ENCODE results near the gene RMC1.

The RMC1 gene

GRCh38 chr18:23528580-23529472 lies 25.5 kb downstream of the RMC1 start:
- in situ Hi-C loops (cut with MboI; ENCODE audit: low sequenced_read_pairs), result loop anchor here (10.0 to 25.0 kb wide), 2 partner anchors 56 to 183 kb away; partner anchors contain the start of gene NPC1

- in situ Hi-C loops (cut with MboI; ENCODE audit: low sequenced_read_pairs), result loop anchor here (10.0 to 25.0 kb wide), 2 partner anchors 55 to 183 kb away; partner anchors contain the start of gene NPC1
These were observed 26.3 kb downstream of the RMC1 start for GRCh38 chr18:23529604-23530003.

- in situ Hi-C loops (cut with MboI; ENCODE audit: low sequenced_read_pairs), result loop anchor here (25.0 kb wide), 1 partner anchor 182 kb away; no protein-coding TSS in a partner anchor
These were observed 26.9 kb downstream of the RMC1 start for GRCh38 chr18:23530195-23530594.

GRCh38 chr18:23531912-23532311 lies 28.6 kb downstream of the RMC1 start:
- in situ Hi-C loops (cut with MboI; ENCODE audit: low sequenced_read_pairs), result loop anchor here (25.0 kb wide), 1 partner anchor 180 kb away; no protein-coding TSS in a partner anchor

- in situ Hi-C loops (cut with MboI; ENCODE audit: low sequenced_read_pairs), result loop anchor here (25.0 kb wide), 1 partner anchor 179 kb away; no protein-coding TSS in a partner anchor
These were observed 29.5 kb downstream of the RMC1 start for GRCh38 chr18:23532848-23533247.

- in situ Hi-C loops (cut with MboI; ENCODE audit: low sequenced_read_pairs), result loop anchor here (25.0 kb wide), 1 partner anchor 178 kb away; no protein-coding TSS in a partner anchor
These were observed 31.0 kb downstream of the RMC1 start for GRCh38 chr18:23534276-23534675.

- in situ Hi-C loops (cut with MboI; ENCODE audit: low sequenced_read_pairs), result loop anchor here (25.0 kb wide), 1 partner anchor 176 kb away; no protein-coding TSS in a partner anchor
These were observed 32.9 kb downstream of the RMC1 start for GRCh38 chr18:23536204-23536603.

- in situ Hi-C loops (cut with MboI; ENCODE audit: low sequenced_read_pairs), result loop anchor here (25.0 kb wide), 1 partner anchor 175 kb away; no protein-coding TSS in a partner anchor
These were observed 34.0 kb downstream of the RMC1 start for GRCh38 chr18:23537274-23537673.

- in situ Hi-C loops (cut with MboI; ENCODE audit: low sequenced_read_pairs), result loop anchor here (25.0 kb wide), 1 partner anchor 174 kb away; no protein-coding TSS in a partner anchor
These were observed 34.7 kb downstream of the RMC1 start for GRCh38 chr18:23538001-23538400.

- in situ Hi-C loops (cut with MboI; ENCODE audit: low sequenced_read_pairs), result loop anchor here (25.0 kb wide), 1 partner anchor 173 kb away; no protein-coding TSS in a partner anchor
These were observed 35.6 kb downstream of the RMC1 start for GRCh38 chr18:23538870-23539269.

GRCh38 chr18:23539296-23539695 lies 36.0 kb downstream of the RMC1 start:
- in situ Hi-C loops (cut with MboI; ENCODE audit: low sequenced_read_pairs), result loop anchor here (25.0 kb wide), 1 partner anchor 173 kb away; no protein-coding TSS in a partner anchor

GRCh38 chr18:23539911-23540525 lies 36.7 kb downstream of the RMC1 start:
- in situ Hi-C loops (cut with MboI; ENCODE audit: low sequenced_read_pairs), result loop anchor here (25.0 kb wide), 1 partner anchor 172 kb away; no protein-coding TSS in a partner anchor

GRCh38 chr18:23540867-23541266 lies 37.6 kb downstream of the RMC1 start:
- in situ Hi-C loops (cut with MboI; ENCODE audit: low sequenced_read_pairs), result loop anchor here (25.0 kb wide), 1 partner anchor 171 kb away; no protein-coding TSS in a partner anchor

- in situ Hi-C loops (cut with MboI; ENCODE audit: low sequenced_read_pairs), result loop anchor here (25.0 kb wide), 1 partner anchor 171 kb away; no protein-coding TSS in a partner anchor
These were observed 38.2 kb downstream of the RMC1 start for GRCh38 chr18:23541349-23542093.

- in situ Hi-C loops (cut with MboI; ENCODE audit: low sequenced_read_pairs), result loop anchor here (25.0 kb wide), 1 partner anchor 170 kb away; no protein-coding TSS in a partner anchor
These were observed 39.1 kb downstream of the RMC1 start for GRCh38 chr18:23542461-23542860.

- in situ Hi-C loops (cut with MboI; ENCODE audit: low sequenced_read_pairs), result loop anchor here (25.0 kb wide), 1 partner anchor 167 kb away; no protein-coding TSS in a partner anchor
These were observed 42.0 kb downstream of the RMC1 start for GRCh38 chr18:23545247-23545789.

GRCh38 chr18:23547306-23547705 lies 44.0 kb downstream of the RMC1 start:
- in situ Hi-C loops (cut with MboI; ENCODE audit: low sequenced_read_pairs), result loop anchor here (25.0 kb wide), 1 partner anchor 165 kb away; no protein-coding TSS in a partner anchor

- in situ Hi-C loops (cut with MboI; ENCODE audit: low sequenced_read_pairs), result loop anchor here (25.0 kb wide), 1 partner anchor 164 kb away; no protein-coding TSS in a partner anchor
These were observed 44.5 kb downstream of the RMC1 start for GRCh38 chr18:23547846-23548245.

GRCh38 chr18:23548275-23548674 lies 45.0 kb downstream of the RMC1 start:
- in situ Hi-C loops (cut with MboI; ENCODE audit: low sequenced_read_pairs), result loop anchor here (25.0 kb wide), 1 partner anchor 164 kb away; no protein-coding TSS in a partner anchor

GRCh38 chr18:23548719-23549118 lies 45.4 kb downstream of the RMC1 start:
- in situ Hi-C loops (cut with MboI; ENCODE audit: low sequenced_read_pairs), result loop anchor here (25.0 kb wide), 1 partner anchor 164 kb away; no protein-coding TSS in a partner anchor
